HG02943 (cell line): ENCODE results near the gene CEP192.

Source experiments
- ATAC-seq: cut with Tn5 transposase; IDR thresholded peaks from one replicate; pipeline ENCODE4 v1.9.1; 2021; ENCODE audit warnings: mild to moderate bottlenecking, low read depth, moderate library complexity; ENCODE audit not compliant: unreplicated experiment

The CEP192 gene

DNA sequence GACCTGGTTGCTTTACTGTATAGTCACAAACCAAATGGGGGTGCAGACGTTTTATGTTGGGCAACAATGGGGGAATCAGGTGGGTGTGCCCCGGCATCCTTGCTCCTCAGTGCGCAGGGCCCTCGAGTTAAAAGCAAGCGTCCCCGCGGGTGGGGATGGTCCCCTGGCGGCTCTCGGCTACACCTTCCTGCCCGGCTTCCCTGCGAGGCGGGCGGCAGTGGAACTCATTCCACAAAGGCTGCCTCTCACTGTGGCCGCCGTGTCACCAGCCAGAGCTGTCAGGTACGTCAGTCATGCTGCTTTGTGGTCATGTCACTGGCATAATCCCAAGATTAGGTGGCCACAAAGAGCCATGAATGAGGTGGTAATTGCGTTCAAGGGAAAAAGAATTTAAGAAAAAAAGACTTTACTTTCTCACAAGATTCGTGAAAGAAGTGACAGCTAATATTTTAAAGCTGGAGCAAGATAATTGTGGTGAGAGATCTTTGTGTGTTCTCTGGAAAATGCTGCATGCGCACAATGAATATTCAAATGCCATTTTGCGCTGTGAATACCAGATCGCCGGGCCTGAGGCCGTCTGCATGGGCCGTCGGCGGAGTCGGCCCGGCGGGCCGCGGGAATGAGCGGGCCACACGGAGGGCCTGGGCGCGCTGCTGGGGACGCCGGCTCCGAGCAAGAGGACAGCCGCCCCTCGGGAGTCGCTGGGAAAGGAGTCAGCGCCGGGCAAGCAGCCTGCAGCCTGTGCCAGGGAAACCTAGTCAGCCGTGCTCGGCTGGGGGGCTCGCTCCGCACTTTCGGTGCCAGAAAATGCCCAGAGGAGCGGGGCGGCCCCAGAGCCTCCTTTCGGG is 145.1 kb downstream of the CEP192 start:
- no peak for ATAC-seq

GRCh38 chr18:13136904-13137669 is 145.9 kb downstream of the CEP192 start:
- ATAC-seq = no peak

DNA sequence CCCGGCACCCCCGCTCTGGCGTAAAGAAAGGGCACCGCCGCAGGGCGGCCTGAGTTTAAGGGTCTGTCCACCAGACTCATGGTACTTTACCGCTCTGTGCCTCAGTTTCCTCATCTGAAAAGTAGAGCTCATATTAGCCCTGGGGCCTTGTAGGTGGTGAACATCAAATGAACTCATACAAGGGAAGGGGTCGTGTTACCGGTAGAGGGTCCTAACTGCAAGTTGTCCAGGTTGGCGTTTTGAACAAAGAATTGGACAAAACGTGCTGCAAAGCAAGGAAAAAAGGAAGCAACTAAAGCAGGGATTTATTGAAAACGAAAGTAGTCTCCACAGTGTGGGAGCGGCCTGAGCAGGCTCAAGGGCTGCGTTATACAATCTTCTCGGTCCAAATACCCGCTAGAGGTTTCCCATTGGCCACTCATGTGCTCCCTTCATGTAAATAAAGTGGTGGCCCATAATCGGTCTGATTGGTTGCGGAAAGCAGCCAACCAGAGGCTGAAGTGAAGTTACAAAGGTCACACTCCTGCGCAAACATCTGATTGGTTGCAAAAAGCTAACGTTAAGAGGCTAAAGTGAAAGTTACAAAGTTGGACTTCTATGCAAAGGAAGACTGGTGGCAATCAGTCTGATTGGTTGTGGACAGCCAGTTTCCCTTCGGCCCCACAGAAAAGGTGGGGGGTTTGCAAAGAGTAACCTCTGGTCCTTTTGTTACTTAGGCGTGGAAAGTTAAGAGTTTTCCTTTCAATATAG is 146.7 kb downstream of the CEP192 start:
- peak; percentile 78 for ATAC-seq

GRCh38 chr18:13138420-13139139 is 147.4 kb downstream of the CEP192 start:
- ATAC-seq = no peak

GRCh38 chr18:13139885-13140450 is 148.8 kb downstream of the CEP192 start:
- no peak for ATAC-seq

GRCh38 chr18:13141209-13141608 is 150.0 kb downstream of the CEP192 start:
- ATAC-seq = no peak

DNA sequence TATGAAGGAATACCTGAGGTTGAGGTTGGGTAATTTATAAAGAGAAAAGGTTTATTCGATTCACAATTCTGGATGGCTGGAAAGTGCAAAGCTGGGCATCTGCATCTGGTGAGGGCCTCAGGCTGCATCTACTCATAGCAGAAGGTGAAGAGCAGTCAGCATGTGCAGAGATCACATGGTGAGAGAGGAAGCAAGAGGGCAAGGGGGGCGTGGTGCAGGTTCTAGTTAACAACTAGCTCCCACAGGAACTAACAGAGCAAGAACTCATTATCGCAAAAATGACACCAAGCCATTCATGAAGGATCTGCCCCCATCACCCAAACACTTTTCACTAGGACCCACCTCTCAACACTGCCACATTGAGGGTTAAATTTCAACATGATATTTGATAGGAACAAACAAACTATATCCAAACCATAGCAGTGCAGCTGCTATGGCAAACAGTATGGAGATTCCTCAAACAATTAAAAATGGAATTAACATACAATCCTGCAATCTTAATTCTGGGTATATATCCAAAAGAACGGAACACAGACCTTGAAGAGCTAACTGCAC is 154.6 kb downstream of the CEP192 start:
- ATAC-seq = no peak

DNA sequence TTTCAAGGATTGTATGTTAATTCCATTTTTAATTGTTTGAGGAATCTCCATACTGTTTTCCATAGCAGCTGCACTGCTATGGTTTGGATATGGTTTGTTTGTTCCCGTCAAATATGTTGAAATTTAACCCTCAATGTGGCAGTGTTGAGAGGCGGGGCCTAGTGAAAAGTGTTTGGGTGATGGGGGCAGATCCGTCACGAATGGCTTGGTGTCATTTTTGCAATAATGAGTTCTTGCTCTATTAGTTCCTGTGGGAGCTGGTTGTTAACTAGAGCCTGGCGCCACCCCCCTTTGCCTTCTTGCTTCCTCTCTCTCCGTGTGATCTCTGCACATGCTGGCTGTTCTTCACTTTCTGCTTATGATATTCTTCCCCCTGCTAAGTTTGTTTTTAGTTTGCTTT is 156.0 kb downstream of the CEP192 start:
- no peak for ATAC-seq

DNA sequence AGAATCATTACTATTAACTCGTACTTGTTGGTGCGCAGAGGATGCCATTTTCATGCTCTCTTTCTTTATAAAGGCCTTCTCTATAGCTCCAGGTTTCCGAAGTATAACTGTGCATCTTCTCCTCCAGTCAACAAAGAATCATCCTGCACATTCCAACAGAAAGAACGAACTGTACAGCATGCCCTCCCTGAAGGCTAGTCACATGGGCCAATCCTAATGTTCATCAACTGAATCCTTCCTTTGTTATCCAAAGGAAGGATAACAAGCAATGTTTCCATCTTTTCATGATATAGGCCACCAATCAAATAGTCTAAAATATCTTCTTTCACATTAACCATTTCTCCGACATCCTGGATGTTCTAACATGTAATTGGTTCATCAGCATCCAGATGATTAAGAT is 160.5 kb downstream of the CEP192 start:
- no peak for ATAC-seq

- ATAC-seq = no peak
These were observed 167.3 kb downstream of the CEP192 start for GRCh38 chr18:13158428-13158827.

DNA sequence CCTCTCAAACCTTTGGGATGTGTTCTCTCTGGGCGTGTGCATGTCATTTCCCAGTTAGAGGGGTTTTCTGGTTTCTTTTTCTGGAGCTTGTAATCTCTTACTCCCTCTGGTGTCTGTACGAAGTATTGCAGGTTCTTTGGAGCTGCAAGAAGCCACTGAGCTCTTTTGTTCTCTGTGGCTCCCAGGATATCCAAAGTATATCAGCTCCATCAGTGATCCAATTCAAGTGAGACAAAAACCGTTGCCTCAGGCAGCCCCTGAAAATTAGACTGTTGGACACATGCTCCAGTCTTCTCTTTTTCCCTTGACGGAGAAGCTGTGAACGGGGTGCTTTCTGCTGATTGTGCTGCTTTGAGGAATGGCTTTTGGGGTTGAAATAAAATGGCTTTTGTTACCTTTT is 168.4 kb downstream of the CEP192 start:
- no peak for ATAC-seq

DNA sequence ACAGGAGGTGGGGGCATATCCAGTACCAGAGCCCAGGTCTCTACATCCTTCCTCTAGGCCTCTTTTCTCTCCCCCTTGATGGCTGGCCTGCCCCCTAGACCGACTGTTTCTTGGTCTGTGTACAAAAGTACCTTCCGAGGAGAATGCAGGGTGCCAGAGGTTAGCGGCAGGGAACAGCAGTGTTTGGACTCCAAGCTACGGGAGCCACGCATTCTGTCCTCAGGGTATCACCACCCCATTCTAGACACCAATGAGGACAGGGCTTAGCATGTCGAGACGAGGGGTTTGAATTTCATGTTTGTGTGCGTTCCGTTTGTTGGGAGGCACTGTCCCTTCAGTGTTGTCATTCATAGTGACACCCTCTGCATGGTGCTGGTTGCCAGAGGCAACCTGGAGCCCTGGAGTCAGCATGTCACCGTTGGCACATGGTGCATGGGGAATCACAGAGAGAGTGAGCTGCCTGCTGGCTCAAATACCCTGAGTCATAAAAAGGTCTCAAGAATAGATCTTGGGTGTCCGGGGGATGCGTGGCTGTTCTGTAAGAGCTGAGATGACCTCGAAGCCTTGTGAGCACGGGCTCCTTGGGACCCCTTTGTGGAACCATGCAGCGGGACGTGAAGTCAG is 170.2 kb downstream of the CEP192 start:
- no peak for ATAC-seq

DNA sequence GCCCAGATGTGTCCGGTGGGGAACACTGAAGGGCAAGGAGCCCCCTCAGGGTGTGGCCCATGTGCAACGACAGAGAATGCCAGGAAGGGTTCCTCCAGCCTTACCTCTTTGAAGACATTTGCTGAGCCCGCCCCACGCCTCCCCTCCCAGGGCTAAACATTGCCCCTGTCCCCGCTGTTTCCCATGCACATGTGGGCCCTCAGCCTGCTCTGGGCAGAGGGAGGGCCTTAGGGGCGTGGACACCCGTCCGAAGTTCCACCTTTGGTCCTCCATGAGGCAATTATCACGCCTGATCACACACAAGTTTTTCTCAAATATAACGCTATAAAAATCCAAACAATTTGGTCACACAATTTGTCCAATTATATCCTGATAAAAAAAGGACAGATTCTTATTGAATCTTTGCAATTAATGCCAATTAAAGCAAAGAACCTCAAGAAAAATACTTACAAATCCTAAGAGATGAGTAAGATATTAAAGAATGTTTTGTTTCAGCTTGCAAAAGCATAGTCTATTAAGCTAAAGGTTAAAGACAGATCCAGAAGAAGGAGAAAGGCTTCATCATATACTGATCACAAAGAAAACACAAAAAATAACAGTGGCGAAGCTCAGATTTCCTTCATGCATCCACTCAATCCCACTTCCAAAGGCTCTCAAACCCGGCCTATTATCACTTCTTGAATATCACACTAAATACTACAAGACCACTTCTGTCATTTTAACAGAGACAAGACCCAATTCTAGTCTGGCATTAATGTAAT is 172.2 kb downstream of the CEP192 start:
- no peak for ATAC-seq

- no peak for ATAC-seq
These were observed 173.2 kb downstream of the CEP192 start for GRCh38 chr18:13164406-13164805.

- ATAC-seq = no peak
These were observed 174.7 kb downstream of the CEP192 start for GRCh38 chr18:13165636-13166423.

DNA sequence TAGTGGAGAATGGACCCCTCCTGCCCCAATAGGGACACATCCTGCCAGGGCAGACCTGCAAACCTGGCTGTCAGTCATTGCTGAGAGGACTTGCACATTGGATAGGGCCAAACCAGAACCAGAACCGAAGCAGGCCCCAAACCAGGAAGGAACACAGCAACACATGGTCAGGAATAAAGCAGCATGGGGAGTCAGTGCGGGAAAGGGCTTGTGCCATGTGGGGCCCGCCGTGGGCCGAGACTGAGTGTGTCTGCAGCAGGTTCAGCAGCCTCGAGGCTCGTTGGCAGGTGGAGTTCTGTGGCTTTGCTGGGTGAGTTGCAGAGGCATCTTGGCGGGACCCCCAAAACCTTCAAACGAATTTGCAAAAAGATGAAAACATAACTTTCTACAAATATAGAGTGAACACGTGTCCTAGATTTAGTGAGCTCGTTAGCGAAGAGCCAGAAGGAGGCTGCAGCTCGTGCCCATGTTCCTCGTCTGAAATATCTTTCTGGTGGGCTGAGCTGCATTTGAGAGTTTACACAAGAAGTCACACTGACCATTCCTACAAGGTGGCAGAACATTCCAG is 182.5 kb downstream of the CEP192 start:
- no peak for ATAC-seq
